OCI-LY1 (cell line): Measurements from ENCODE around the gene LCN6.

Source experiments
- EZH2 ChIP-seq: fragments of 200-600 bp; sonication (generic), shearing (Covaris generic); IDR thresholded peaks from 2 replicates; pipeline ENCODE4 v1.8.0; 2017; ENCODE audit warnings: borderline replicate concordance, mixed run types, mild to moderate bottlenecking, antibody characterized with exemption, low read length, moderate library complexity, mixed read lengths
- TF ChIP-seq, protein P1 (sequence below): fragments of 200-600 bp; sonication (generic), shearing (Covaris generic); IDR thresholded peaks from 2 replicates; pipeline ENCODE4 v1.5.1; 2017; ENCODE audit warnings: mild to moderate bottlenecking, antibody characterized with exemption, low read length, moderate library complexity, mixed read lengths

DNA sequence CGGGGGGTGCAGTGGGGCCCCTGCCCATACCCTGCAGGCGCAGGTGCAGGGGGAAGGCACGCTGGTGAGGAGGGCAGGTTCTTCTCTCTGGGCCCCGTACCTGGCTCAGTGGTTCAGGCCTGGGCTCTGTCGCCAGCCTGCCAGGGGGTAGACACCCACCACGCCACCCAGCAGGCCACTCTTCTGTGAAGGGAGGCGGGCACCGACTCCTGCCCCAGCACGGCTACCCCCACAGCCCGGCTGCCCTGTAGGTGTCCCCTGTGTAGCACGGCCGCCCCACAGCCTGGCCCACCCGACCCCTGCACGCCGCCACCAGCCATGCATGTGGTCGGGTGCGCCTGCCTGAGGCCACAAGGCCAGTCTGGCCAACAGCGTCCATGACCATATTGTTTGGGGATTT lies 1.7 kb downstream of the LCN6 start:
- TF ChIP-seq, protein P1, sequence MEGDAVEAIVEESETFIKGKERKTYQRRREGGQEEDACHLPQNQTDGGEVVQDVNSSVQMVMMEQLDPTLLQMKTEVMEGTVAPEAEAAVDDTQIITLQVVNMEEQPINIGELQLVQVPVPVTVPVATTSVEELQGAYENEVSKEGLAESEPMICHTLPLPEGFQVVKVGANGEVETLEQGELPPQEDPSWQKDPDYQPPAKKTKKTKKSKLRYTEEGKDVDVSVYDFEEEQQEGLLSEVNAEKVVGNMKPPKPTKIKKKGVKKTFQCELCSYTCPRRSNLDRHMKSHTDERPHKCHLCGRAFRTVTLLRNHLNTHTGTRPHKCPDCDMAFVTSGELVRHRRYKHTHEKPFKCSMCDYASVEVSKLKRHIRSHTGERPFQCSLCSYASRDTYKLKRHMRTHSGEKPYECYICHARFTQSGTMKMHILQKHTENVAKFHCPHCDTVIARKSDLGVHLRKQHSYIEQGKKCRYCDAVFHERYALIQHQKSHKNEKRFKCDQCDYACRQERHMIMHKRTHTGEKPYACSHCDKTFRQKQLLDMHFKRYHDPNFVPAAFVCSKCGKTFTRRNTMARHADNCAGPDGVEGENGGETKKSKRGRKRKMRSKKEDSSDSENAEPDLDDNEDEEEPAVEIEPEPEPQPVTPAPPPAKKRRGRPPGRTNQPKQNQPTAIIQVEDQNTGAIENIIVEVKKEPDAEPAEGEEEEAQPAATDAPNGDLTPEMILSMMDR, result no peak
- TF ChIP-seq EZH2, result no peak
